SK-N-MC (cell line): ENCODE results near the gene CD276.

Experiments used
- DNase-seq: peaks from one replicate; pipeline ENCODE4 v3.0.0-alpha.2; 2011; ENCODE audit warnings: low read depth, low spot score
- H3K27ac ChIP-seq: fragments of 200-600 bp; sonication (generic); 2 replicates; pipeline ENCODE4 v1.5.1; 2016; ENCODE audit warnings: mixed run types
- H3K36me3 ChIP-seq: fragments of 200-600 bp; sonication (generic); 2 replicates; pipeline ENCODE4 v1.6.1; 2017; ENCODE audit warnings: antibody characterized with exemption, low read length, mixed read lengths; ENCODE audit not compliant: insufficient read depth
- H3K4me3 ChIP-seq: fragments of 200-600 bp; sonication (generic); 2 replicates; pipeline ENCODE4 v1.5.1; 2016
- H3K9ac ChIP-seq: fragments of 200-600 bp; sonication (generic); 2 replicates; pipeline ENCODE4 v1.8.0; 2017; ENCODE audit warnings: mixed run types, mixed read lengths; ENCODE audit not compliant: insufficient read length
- H3K9me3 ChIP-seq: fragments of 200-600 bp; sonication (generic); 2 replicates; pipeline ENCODE4 v1.6.1; 2017; ENCODE audit warnings: low read depth, mild to moderate bottlenecking, antibody characterized with exemption, low read length, moderate library complexity, mixed read lengths
- EZH2 ChIP-seq: fragments of 200-600 bp; sonication (generic); IDR thresholded peaks from one replicate; pipeline ENCODE4 v1.6.1; 2017; ENCODE audit warnings: antibody characterized with exemption
- FOXP2 ChIP-seq: optimal IDR thresholded peaks from 2 replicates; pipeline ENCODE3; 2011; ENCODE audit warnings: mild to moderate bottlenecking, moderate library complexity; ENCODE audit not compliant: insufficient read depth; ENCODE audit errors: extremely low read length, control extremely low read depth
- POLR2AphosphoS5 ChIP-seq: IDR thresholded peaks from 2 replicates; pipeline ENCODE4 v1.6.1; 2012; ENCODE audit warnings: mild to moderate bottlenecking, low read depth, low read length, borderline replicate concordance

Gene CD276

DNA sequence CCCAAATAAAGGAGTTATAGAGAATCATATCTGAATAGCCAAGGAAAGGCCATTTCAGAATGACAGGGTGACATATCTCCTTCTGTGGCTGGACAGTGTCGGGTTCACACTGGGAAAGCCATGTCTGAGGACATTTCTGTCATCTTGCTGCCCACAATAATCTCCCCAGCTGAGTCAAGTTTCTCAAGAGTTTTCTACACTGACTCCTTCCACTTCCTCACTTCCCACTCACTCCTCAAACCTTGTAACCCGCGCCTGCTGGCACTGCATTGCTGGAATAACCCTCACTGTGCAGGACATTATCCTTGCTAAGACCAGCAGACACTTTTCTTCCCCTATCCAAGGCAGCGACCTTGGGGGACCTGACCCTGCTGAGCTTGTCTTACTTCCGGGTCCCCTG lies 74.3 kb downstream of the CD276 start:
- Histone ChIP-seq H3K36me3 (no peaks in the 10 kb centered on the region), H3K27ac (no peak overlapping the region), H3K9me3 (no peaks in the 10 kb centered on the region), H3K9ac (no peak overlapping the region), H3K4me3 (no peak overlapping the region)
- no peak for DNase-seq
- TF ChIP-seq POLR2AphosphoS5, result no peak
- no peak for TF ChIP-seq FOXP2
- TF ChIP-seq EZH2, result no peak

DNA sequence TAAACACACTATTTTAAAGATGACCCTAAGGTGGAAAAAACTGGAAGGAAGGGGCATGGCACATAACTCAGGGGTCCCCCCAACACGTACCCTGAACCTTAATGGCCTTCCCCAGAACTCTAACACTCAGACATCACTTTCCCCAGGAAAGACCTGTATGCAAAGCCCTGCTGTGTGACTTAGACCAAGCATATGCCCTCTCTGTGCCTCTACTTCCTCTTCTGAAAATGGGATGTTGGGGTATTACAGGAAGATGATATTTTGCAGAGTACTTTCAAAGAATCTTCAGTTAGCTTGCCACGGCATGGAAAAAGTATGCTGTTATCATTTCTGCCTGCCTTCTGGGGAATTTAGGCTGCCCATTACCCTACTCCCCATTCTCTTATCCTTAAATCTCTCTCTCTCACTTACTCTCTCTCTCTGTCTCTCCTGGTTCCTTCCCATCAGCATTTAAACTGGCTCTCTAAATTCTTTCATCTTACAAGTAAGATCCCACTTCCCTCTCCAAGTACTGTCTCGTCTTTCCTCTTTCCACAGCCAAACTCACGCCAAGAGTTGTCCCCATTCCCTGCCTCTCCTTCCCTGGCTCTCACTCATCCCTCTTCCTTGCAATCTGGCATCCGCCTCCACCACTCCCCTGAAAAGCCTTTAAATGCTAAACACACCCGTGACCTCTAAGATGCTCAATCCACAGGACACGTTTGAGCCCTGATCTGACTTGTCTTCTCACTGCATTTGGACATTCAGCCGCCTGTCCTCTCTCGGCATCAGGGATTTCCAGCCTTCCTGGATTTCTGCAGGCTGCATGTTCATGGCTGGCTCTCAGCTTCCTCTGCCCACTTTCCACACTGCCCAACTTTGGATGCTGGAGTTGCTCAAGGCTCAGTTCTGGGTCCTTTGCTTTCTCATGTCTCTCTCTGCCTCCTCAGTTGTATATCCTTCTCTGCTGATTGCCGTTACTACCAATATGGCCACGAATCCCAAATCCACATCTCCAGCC lies 76.4 kb downstream of the CD276 start:
- H3K9me3 ChIP-seq, result no peaks in the 10 kb centered on the region
- no peak for DNase-seq
- H3K4me3 ChIP-seq, result no peak overlapping the region
- no peak for TF ChIP-seq EZH2
- no peak for TF ChIP-seq POLR2AphosphoS5
- no peak for TF ChIP-seq FOXP2
- H3K36me3 ChIP-seq, result no peaks in the 10 kb centered on the region
- H3K27ac ChIP-seq, result no peak overlapping the region
- no peak overlapping the region for H3K9ac ChIP-seq

DNA sequence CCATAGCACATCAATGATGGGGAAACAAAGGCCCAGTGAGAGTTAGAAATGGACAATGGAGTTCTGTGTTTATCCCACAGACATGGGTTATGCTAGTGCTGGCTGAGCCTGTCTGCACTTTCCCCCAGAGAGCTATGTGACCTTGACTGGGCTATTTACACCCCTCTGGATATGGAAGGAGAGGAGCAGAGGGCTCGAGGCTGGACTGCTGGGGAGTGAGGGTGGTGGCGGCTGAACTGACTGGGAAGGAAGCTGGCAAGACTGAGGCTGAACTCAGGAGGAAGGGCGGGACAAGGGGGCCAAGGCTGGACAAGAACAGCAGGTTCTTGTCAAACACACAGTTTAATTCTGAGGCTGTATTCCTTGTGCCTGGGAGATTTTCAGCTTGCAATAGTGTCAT lies 79.7 kb downstream of the CD276 start:
- no peak for DNase-seq
- TF ChIP-seq EZH2 (no peak), FOXP2 (no peak)
- no peak overlapping the region for H3K9ac ChIP-seq
- H3K4me3 ChIP-seq, result no peak overlapping the region
- no peak overlapping the region for H3K27ac ChIP-seq
- H3K9me3 ChIP-seq, result no peaks in the 10 kb centered on the region; the same call in 1 of the 2 replicates
- no peaks in the 10 kb centered on the region for H3K36me3 ChIP-seq
